Measurements from ENCODE around the gene WNT5B.

The WNT5B gene

DNA sequence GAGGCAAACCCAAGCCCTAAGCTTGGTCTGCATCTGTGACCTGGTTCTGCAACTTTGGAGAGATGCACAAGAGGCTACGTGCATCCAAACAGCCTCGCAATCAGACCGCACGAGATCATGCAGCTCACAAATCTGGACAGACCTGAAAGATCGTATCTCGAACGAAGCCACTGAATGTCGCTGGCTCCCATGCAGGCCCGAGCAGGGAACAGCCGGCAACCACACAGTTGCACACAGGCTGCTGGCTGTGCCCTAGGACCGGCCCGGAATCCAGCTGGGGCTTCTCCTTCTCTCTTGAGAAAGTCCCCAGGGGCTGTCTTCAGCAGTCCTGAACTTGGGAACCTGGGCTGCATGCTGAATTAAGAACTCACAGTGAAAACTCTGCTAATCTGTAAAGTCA lies 27.9 kb downstream of the WNT5B start:
- DNase-seq, result no peak

DNA sequence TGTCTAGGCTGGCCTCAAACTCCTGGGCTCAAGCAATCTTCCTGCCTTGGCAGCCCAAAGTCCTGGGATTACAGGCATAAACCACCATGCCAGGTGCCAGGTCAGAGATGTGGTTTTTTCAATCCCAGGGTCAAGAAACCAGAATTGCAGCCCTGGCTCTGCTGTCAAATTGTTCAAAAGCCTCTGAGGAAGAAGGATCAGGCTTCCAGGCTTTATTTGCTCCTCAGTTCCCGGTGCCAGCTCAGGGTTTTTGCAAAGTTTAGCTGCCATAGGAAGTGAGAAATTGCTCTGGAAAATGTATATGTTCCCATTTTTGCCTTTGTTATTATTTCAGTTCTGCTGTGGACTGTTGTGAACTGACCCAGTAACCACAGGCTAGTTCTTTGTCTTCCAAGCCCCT lies 28.7 kb downstream of the WNT5B start:
- DNase-seq, result no peak

DNA sequence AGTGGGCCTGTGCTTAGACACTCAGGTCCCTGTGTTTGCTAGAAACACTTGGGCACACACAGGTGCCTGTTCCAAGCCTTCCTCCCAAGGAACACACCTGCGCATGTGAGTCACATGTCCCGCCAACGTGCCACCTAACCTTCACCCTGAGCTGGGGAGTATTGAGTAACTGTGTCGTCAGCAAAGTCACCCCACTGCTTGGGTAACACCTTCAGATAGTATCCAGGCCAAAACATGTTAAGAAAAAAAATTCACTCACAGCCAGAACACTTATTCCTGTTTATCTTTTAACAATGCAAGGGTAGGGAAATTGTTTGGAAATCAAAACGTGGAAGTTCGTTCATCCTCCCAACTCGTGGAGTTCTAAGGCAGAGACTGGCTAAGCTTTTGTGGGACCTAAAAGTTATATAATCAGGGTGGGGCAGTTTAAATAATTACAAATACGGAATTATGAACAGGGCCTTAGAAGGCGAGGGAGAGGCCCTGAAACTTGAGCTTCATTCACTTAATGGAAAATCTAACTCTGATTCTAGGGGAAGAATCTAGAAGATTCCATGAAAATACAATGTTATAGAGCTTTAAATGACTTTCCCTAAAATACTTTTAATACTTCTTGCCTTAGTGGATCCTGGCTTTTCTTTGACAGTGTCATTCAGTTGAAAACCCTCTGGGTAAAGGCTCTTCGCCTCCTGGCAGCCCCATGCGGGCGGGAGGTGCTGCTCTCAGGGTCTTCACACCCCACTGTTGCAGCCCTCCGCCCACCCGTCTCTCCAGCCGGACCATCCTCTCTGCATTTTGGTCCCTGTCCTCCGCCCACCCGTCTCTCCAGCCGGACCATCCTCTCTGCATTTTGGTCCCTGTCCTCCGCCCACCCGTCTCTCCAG lies 31.5 kb downstream of the WNT5B start:
- DNase-seq, result no peak

DNA sequence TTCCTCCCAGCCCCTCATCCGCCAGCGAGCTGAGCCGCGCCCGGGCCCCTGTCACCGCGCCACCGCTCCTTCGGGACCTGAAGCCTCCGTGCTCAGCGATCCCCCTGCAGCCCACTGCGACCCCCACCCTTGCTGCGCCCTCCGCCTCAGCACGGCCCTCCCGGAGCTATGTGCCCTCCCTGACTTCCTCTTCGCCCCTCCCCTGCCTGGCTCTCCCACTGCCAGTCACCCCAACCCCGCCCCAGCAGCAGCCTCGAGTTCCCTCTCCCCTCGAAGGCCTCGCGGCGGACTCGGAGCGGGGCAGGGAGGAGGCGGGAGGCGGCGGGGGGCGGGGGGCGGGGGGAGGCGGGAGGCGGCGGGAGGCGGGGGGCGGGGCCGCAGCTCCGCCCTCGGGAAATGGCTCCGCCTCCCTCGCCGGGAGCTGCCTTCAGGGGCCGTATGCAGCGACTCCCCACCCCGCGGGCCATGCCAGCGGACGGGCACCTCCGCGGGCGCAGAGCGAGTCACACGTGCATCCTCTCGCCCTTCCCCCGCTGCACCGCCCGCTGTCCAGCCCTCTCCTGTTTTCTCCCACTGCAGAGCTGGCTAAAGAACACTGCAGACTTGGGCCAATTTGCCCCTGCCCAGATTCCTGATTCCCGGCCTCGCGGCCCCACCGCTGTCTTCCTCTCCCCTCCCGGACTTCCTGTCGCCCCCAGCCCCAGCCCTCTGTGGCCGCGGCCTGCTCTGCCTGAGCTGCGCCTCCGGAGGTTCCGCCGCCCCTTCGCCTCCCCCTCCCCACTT lies 32.7 kb downstream of the WNT5B start:
- peak; percentile 10 to 30 for DNase-seq

DNA sequence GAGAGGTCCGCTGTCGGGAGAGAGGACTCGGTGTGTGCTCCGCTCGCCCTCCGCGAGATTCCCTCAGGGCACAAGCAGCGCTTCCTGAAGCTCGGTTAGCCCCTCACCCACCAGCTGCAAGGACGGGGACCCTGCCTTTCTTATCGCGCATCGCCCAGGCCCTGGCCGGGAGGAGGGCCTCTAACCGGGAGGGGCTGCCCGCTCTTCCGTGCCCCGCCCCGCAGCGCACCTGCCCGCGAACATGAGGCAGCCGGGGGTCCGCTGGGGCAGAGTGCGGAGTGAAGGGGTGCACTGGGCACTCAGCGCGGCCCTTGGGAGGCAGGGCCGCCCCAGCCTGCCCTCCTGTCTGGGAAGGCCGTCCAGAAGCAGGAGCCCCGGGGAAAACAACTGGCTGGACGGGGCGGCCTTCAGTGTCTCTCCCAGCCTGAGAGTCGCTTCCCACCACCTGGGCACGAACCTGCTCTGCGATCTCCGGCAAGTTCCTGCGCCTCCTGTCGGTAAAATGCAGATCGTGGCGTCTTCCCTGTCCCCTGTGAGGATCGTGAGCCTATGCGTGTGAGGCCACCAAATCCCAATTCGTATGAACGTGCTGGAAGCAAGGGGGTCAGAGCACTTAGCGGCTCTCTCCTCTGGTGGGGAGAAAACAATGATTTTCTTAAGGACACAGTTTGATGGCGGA lies 33.9 kb downstream of the WNT5B start:
- no peak for DNase-seq

DNA sequence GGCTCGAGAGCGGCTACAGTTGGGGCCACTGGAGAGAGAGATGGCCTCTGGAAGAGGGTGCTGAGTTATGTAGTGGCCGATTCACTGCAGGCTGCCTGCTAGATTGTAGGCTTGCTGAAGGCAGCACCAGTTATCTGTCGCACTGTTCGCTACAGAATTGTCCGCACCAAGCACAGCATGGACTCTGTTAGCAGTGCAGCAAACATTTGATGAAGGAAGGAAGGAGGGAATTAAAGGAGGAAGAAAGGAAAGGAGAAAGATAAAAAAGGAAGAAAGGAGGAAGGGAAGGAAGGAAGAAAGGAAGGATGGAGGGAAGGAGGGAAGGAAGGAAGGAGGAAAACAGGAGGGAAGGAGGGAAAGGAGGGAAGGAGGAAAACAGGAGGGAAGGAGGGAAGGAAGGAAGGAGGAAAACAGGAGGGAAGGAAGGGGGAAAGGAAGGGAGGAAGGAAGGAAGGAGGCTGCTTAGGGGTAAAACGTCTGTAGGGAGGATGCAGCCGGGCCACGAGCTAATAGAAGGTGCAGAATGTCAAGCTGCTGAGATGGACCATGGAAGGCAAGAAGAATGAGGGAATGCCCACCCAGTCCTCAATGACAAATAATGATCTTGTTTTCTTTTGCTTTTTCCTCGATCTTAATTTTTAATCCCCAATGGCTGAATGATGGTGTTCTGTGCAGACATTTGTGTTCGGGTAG lies 34.6 kb downstream of the WNT5B start:
- no peak for DNase-seq

DNA sequence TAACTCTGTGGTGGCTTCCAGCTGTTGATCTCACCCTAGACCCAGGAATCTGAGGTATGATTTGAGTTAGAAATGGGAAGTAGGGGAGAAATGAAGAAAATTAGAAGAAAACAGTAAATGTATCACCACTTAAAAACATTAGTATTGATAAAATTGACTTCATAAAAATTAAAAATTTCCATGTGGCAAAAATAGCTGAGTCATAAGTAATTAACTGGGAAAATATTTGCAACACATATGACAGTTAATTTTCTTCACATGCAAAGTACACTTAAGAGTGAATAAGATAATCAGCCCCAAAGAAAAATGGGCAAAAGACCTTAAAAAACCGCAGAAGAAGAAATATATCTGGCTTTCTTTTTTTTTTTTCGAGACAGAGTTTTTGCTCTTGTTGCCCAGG lies 36.3 kb downstream of the WNT5B start:
- no peak for DNase-seq

DNA sequence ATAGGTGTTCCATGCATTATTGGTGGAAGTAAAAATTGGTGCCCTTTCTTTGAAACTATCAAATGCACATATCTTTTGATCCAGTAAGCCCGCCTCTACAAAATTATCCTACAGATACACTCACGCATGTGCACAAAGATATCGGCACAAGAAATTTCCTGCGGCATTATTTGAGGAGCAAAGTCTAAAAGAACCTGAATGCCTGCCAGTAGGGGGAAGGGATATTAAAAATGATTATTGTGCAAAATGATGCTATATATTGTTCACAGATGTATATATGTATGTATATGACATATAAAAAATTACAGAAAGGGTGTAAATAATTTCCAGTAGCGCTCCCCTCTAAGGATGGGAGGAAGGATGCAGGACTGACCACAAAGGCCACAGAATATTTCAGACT lies 37.2 kb downstream of the WNT5B start:
- no peak for DNase-seq

DNA sequence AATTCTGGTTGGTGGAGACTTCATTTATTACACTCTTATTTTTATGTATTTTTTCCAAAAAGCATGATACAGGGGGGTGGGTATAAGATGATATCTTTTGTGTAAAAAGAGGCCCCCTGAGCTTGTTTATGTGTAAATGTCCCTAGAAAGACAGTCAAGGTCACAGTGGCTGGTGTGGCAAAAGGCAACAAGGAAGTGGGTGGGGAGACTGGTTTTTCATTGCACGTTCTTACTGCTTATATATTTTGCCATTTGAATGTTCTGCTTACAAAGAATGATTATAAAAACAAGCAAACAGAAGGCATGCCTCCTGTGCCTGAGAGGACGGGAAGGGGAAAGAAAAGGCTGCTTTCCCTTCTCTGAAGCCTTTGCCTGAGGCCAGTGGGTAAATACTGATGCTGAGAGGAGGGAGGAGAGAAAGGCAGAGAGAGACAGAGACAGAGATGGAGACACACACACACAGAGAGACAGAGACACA lies 37.7 kb downstream of the WNT5B start:
- no peak for DNase-seq

DNA sequence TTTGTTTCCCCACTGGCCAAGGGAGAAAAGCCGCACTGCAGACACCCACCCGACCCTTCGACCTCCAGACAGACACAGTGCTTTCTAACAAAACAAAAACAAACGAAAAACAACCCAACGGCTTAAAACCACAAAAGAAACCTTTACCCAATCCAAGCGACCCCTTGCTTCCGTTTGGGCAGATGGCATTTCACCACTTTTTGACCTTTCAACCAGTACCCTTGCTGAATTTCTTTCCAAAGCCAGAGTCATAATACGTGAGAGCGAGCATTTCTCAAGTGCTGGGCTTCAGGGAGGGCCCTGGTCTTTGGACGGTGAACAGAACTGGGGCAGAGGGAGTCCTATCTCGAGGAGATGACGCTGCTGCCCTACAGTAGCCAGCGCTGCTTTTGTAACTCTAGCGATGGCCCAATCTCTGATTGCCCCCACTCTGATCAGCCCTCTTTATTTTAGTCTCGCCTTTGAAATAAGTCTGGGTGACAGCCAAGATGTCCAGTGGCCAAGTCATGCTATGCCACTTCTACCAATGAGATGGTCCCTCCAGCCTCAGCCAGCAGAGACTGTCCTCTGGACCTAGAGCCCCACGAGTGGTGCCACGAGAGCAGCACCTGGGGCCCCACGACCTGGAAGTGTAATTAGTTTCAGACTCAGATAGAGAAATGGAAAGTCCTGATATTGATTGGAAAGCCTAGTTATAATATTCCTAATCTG lies 40.0 kb downstream of the WNT5B start:
- no peak for DNase-seq

DNA sequence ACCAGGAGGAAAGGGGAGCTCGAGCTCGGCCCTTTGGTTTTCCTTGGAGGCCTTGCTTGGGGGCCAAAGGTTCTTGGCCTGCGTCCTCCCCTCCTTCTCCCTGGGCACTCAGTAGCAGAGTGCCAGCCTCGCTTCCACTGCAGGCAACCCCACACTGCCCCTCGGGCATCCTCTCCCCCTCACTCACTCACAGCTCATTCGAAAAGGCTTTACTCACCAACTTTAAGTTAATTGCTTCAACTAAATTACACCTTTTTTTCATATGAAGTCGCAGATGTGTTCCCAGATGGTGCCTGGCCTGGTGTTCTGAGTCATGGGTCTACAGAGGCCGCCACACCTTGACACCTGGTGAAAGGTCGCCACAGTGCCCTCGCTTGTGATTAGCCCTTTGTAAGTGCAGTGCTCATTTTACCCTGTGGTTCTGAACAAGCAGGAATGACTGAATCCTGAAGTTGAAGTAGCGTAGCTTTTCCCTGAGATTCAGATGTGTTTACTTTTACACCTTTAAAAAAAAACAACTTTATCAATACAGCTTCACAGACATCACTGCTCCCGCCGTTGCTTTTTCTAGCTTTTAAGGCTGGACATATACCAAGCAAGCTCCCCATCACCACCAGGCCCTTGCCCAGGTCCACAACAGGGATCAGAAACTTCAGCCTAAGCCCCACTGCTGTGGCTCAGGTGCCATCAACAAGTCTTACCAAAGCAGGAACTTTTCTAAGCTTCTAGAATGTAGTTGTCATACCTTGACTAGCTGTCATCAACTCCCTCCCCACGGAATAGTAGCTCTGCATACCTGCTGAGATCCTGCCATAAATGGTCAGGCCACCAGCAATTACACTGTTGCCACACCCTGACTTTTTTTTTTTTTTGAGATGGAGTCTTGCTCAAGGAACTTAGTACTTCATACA lies 41.6 kb downstream of the WNT5B start:
- no peak for DNase-seq

DNA sequence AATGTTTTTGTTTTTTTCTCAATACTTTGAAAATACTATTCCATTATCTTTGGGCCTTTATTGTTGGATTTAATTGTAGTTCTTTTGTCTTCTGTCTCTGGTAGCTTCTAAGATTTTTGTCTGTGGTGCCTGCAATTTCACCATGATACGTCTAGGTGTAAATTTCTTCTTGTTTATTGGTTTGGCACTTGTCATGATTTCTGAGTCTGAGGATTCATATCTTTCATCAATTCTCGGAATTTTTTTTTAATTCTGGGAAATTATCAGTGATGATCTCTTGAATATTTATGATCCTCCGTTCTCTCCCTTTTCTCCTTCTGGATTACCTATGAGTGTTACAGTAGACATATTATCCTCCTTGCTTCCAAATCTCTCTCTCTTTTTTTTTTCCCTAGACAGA lies 47.0 kb downstream of the WNT5B start:
- no peak for DNase-seq

DNA sequence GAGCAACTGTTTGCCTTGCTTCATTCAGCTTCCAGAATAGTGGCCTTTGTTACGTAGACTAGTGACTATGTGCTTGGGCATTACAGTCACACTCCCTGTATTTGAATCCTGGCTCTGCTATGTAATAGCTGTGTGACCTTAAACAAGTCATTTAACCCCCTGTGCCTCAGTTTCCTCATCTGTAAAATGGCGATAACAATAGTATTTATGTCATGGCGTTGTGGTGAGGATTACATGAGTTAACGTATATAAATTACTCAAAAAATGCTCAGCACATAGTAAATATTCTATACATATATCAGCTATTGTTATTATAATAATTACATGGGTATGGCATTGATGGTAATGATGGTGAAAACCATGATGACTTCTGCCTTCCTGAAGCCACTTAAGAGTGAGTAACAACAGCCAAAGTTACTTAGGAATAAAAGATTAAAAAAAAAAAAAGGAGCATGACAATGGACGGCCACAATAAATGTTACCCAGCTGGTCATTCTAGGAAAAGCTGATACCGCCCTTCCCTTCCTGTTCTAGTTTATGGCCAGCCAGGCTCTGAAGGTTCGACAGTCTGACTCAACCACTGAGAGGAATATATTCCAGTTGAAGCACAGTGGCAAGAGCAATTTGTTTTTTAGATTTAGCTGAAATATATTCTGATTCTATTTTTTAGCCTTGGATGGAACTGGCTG lies 51.9 kb downstream of the WNT5B start:
- no peak for DNase-seq

DNA sequence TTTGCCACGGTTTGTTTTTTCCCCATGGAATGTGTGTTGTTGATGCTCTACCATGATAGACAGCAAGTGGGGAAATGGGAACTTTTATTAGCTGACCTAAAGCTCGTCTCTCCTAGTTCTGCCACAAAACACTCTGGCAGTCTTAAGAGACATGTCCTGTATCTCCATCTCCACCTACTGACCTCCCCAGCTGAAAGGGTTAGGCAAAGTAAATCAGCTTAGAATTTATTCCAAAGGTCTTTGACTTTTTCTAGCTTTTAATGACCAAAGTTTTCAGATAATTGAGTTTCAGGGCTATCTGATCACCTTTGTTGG lies 52.4 kb downstream of the WNT5B start:
- DNase-seq, result no peak

DNA sequence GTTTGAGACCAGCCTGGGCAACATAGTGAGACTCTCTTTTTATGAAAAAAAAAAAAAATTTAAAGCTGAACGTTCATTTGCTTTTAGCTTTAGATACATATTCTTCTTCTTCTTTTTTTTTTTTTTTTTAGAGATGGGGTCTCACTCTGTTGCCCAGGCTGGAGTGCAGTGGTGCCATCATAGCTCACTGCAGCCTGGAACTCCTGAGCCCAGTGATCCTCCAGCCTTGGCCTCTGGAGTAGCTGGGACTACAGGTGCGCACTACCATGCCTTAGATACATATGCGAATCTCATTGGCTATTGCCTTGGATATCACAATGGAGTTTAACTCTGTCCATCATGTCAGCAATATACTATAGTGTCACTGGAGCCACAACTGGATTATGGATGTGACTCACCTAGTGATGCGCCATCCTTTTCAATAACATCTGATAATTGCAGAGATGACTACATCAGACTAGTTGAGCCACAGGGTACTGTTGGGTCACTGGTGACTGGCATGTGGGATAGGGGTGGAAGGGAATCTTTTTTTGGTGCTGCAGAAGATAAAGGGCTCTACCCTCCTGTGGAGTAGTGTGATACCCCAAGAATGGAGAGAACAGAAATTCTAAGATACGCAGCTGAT lies 59.2 kb downstream of the WNT5B start:
- no peak for DNase-seq

DNA sequence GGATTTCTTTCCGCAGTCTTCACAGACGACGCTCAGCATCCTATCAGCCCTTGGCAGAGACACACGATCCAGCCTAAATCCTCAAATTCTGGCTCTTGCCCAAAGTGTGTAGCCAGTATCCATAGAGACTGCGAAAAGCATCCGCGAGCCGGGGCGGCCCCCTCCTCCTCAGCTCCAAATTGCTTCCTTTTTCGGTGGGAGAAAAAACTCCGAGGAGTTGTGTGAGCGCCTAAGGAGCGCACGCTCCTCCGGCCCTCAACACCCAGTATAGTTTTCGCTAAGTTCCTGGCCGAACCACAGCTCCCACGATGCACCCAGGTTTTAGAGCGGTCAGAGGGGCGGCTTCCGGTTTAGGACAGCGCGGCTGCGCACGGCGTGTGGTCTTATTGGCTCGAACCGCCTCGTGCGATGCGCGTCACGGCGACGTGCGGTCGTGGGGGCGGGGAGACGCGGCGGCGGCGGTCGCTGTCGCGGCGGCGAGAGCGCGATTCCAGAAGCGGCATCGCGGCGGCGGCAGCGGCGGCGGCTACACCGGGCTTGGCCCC lies 61.6 kb downstream of the WNT5B start, which contains the start of gene ADIPOR2:
Gene ADIPOR2 (plus strand): TSS at position 493 of the 545 bp plus-strand sequence. CDS start 63,274 bp downstream, outside the sequence.
- peak; percentile 79 to 83 for DNase-seq

DNA sequence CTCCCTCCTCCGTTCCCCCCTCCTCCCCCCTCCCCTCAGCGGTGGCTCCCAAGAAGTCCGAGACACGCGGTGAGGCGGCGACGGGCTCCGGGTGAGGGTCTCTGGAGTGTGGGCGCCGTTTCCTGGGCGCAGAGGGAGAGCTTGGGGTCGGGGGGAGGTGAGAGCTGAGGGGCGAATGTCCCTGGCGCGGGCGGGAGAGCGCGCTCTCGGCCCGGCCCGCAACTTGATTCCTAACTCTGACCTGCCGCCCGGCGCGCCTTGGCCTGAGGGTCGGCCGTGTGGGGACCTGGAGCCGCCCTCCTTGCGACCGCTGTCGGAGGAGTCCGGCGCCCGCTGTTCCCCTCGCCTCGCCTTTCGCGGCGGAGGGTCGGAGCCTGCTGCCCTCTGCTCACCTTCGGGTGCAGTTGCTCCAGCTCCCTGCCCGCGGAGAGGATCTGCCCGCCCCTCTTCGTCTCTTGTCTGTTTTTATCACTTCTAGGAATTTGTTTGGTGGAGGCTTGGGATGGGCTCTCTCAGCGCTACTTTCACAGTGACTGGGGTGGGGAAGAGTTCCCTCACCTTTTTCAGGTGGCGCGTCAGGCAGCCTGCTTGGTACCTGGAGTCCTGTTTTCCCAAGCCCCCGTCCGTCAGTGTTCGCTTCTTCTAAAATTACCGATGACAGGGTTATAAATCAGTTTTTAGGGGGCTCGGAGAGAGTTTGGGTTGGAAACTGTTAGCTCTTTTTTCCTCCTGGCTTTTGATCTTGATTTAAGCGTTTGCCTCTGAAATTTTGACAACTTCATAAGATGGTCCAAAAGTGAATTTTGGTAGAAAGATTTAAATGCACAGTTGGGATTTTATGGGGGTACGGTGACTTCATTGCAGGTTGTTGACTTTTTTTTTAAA lies 62.3 kb downstream of the WNT5B start:
- no peak for DNase-seq

DNA sequence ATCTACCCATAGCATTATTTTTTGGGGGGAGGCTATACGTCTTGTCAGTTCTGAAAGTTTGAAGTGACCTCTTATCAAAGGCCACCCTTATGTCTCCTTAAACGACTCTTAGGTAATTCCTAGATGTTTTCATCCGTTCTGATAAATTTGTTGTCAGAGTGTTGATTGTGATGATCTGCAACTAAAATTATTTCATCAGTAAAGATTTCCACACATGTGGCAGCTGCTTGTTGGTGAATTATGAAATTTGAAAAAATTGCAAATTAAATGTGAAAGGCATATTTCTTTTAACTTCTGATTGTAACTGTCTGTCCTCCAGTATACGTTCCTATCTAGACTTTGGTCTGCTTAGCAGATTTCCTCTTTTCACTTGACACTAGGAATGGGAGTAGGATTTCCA lies 63.2 kb downstream of the WNT5B start:
- no peak for DNase-seq
